ENCODE measurements around the gene RFX3.

DNA sequence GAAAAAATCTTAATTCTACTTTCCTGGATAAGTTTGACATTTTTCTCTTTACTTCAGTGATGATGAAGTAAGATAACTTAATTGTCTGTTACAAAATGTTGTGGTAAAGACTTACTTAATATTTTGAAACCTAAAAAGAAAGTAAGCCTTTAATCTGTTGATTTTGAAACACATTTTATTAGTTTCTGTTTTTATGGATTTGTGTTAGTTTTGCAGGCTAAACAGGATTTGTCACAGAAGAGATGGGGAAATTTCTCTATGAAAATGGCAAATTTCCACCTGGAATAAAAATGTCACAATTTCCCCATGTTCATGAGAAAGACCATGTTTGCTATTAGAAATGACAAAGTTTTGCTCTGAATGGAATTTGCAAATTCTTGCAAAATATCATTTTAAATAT lies 237.1 kb downstream of the RFX3 start:
- TF ChIP-seq, protein P1, sequence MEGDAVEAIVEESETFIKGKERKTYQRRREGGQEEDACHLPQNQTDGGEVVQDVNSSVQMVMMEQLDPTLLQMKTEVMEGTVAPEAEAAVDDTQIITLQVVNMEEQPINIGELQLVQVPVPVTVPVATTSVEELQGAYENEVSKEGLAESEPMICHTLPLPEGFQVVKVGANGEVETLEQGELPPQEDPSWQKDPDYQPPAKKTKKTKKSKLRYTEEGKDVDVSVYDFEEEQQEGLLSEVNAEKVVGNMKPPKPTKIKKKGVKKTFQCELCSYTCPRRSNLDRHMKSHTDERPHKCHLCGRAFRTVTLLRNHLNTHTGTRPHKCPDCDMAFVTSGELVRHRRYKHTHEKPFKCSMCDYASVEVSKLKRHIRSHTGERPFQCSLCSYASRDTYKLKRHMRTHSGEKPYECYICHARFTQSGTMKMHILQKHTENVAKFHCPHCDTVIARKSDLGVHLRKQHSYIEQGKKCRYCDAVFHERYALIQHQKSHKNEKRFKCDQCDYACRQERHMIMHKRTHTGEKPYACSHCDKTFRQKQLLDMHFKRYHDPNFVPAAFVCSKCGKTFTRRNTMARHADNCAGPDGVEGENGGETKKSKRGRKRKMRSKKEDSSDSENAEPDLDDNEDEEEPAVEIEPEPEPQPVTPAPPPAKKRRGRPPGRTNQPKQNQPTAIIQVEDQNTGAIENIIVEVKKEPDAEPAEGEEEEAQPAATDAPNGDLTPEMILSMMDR (IDR thresholded peaks at IDR 0.05) = no peak
- TF ChIP-seq POLR2A (IDR thresholded peaks at IDR 0.05) = no peak

All from lower leg skin (tissue), 3 donors.